HG03354 (cell line): ENCODE measurements around the gene KCNMA1.

Experiments
- ATAC-seq: cut with Tn5 transposase; IDR thresholded peaks from one replicate; pipeline ENCODE4 v1.9.1; 2021; ENCODE audit warnings: mild to moderate bottlenecking; ENCODE audit not compliant: unreplicated experiment, poor library complexity, severe bottlenecking

KCNMA1 gene

DNA sequence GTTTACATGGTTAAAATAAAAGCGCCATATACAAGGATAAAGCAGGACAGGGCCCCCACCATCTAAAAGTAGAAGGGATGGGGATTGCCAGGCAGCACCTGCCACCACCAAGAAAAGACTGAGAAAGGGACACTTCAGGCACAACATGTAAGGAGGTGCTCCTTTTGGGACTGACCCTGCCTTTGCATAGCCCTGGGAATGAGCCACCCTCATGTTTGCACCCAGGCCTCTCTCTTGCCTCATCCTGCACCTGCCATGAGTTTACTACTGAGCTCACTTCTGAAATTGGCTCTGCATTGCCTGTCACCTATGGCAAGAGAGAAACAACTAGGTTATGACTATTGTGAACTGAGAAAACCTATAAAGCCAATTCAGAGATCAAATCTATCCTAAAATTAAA, 489.7 kb downstream of the KCNMA1 start:
- no peak for ATAC-seq

DNA sequence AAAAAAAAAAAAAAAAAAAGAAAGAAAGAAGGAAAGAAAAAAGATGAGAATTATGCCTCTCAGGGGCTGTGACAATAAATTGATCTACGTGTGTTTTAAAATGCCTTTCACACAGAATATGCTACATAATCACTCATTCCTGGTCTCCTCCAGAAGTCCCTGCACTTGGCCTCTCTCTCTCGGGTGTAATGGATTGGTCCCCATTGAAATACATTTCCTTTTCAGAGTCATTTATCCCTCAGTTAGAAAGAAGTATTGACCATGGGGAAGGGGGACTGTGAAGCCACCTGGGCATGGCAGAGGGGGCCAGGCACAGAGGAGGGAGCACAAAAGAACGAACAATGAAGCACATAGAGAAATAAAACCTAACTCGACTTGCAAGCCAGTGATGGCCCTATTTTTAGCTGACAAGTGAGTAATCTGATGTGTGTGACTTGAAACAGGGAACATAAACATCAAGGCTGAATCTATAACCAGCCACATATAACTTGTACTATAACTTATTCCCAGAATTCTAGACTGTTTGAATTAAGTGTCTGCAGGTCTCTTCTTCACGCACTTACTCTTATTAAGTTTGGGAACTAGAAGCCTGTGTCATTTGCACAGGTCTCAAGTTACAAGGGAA, 490.8 kb downstream of the KCNMA1 start:
- no peak for ATAC-seq

DNA sequence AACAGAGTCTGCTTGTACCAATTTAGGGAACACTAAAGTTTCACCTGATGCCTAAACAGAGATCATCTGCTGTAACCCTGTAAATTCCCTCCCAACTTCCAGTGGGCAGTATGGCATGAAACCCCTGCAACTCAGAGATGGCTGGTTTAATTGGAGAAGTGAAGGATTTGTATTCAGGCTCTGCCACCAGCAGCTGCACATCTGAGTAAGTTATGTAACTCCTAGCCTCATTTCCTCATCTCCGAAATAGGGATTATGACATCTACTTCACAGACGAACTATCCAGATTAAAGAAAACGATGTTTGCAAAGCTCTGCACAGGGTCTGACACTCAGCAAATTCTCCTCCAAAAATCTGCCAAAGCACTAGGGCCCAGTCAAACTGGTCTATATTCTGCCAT, 493.0 kb downstream of the KCNMA1 start:
- ATAC-seq, result no peak

- no peak for ATAC-seq
These were observed 498.1 kb downstream of the KCNMA1 start for GRCh38 chr10:77139252-77140160.

GRCh38 chr10:77138541-77138940, 499.1 kb downstream of the KCNMA1 start:
- no peak for ATAC-seq

GRCh38 chr10:77135555-77135954, 502.1 kb downstream of the KCNMA1 start:
- no peak for ATAC-seq

GRCh38 chr10:77131214-77131613, 506.4 kb downstream of the KCNMA1 start:
- no peak for ATAC-seq

DNA sequence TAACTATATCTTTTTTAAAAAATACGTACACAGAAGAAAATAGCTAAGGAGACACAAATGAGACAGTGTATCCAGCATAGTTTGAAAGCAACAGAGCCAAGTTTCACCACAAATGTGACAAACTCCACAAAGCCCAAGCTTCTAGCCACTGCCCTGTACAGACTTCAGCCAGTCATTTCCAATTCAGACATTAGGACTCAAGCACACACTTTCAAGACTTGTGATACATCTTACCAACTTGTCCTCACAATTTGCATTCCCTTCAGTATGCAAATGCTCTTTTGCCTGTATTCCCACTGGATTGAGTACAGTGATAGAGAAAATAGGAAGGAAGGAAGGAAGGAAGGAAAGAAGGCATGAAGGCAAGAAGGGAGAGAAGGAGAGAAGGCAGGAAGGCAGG, 510.4 kb downstream of the KCNMA1 start:
- ATAC-seq, result no peak

DNA sequence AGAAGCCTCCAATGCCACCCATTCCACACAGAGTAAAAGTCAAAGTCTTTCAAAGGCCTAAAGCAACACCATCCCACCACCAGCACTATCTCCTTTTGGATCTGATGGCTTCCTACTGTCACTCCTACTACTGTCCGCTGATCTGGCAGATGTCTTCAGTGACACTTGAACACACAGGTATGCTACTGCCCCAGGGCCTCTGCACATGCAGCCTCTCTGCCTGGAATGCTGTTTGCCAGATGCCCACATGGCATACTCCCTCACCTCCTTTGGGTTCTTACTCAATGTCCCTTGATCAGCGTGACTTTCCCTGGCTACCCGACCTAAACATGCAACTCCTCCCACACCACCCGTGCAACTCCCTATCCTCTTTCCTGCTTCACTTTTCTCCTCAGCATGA, 512.4 kb downstream of the KCNMA1 start:
- ATAC-seq, result no peak

- ATAC-seq, result no peak
These were observed 514.3 kb downstream of the KCNMA1 start for GRCh38 chr10:77123330-77123729.

DNA sequence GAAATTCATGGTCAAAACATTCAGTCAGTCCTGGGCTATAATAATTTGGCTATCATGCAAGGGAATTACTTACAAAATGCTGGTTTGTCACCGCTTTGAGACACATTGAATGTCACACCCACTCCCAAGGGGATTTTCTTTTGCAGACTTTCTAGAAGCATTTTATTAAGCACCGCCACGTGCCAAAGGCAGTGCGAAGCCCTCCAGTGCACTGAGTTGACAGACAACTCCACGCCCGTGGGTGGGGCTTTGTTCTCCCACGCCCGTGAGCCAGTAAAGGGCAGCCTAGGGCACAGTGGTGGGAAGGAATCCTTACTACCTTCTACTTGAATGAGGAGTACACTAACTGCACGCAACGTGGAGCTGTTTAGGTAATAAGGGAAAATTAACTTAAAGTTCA, 515.8 kb downstream of the KCNMA1 start:
- no peak for ATAC-seq

DNA sequence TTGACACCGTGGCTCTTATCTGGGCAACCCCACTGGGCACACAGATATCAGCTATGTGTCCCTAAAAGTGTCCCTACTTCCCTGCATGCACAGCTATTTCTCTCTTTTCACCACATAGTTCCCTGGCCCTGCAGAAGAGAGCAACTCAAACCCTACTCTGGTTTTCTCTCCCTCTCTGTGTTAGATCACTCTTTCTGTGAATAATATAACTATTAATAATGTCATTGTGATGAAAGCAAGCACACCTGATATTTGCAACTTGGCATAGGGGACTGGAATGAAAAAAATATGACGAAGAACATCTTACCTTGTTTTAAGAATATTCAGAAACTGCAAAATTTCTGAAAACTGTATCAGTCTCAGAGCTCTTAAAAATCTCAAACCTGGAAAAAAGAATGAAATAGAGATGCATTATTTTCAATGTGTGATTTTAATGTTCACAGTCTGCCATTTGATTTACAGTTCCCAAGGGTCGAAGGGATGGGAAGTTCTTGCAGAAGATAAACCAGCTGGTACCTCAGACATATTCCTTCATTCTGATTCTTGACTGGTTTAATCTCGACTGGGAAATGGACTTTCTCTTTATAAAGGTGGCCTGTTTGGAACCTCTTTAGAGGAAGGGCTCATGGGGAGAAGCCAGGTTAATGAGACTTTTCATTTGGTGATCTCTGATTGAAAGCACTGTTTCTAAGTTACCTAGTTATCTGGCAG, 516.8 kb downstream of the KCNMA1 start:
- no peak for ATAC-seq

- ATAC-seq, result no peak
These were observed 517.6 kb downstream of the KCNMA1 start for GRCh38 chr10:77120012-77120411.

DNA sequence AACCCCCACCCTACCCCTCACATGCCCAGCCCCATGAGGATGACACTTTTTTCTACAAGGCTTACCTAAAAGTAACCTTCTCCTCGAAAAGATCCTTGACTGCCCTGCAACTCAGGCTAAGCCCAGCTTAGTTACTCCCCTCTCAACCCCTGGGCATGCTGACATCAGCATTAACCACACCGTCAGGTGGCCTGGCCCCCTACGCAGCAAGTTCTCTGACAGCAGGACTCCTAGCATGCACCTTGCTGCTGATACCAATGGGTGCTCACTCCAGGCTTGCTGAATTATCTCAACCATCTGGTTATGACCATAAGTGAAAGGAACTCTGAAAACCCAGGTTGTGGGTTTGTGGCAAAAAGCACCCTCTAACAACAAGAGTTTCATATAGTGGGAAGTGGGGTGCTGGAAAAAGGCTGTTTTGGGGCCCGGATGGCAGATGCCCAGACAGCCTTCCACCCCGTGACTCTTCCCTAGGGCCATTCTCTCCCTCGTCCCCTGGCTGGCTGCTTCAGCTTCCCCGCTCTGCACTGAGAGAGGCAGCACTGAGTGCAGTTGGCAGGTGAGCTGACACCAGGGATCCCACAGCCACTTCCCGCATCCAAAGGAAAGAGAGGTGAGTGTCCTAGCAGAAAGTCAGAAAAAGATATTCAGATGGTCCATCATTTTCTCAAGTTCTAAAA, 518.9 kb downstream of the KCNMA1 start:
- no peak for ATAC-seq

DNA sequence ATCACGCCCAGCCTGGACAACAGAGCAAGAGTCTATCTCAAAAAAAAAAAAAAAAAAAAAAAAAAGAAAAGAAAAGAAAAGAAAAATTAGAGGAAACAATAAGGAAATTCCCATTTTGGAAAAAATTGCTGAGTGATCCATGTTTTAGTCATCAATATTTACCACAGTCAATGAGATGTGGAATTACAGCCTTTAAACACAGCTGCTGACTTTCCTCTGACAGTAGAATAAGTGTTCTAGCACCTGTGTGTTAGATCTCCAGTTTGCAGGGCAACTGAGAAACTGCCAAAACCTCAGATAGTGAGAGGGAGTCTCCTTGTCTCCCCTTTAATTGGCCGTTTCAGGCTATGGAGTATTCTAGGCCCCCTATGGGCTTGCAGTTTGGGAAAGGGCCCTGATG, 520.1 kb downstream of the KCNMA1 start:
- ATAC-seq, result no peak

GRCh38 chr10:77116904-77117303, 520.7 kb downstream of the KCNMA1 start:
- ATAC-seq, result no peak

DNA sequence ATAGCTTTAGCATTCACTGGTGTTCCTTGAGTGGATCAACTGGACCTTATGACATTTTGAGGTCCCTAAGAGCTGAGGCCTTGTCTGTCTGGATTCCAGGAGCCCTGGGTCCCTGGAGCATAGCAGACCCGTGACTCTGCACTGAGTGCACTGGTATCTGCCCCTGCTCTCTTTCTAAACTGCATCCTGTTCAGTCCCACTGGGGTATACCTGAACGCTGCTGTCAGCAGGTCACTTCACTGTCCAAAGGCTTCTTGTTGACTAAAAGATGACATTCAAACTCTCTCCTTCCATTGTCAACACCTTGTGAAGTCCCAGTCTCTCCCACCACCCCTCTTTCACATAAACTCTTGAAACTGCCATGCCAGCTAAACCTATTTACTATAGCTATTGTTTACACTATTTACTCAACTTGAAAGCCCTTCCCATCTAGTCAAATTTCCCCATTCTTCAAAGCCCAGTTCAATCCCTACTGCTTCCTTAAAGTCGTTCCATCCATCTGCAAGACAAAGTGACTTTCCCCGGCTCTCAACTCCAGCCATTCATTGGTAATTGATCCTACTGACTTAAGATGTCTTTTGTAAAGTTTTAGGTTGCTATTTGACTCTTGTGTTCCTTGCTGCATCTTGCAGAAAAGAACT, 523.3 kb downstream of the KCNMA1 start:
- no peak for ATAC-seq

GRCh38 chr10:77111611-77112550, 525.7 kb downstream of the KCNMA1 start:
- ATAC-seq, result peak; percentile 62

GRCh38 chr10:77110757-77111156, 526.9 kb downstream of the KCNMA1 start:
- ATAC-seq, result no peak
